ENCODE measurements around the gene DNM3. TPM values are rescaled to one million over a fixed set of nuclear protein-coding genes. Genes with fewer than 3 reads are reported as not detected.

DNM3 gene
- polyA plus RNA-seq, 1 of the 3 experiments (the other 2 are of a cell fraction), result 0.43 TPM

- TF ChIP-seq CTCF (IDR thresholded peaks at IDR 0.05) (no peak), TCF12 (IDR thresholded peaks at IDR 0.05) (no peak)
These were observed 297.9 kb downstream of the DNM3 start (continued) for GRCh38 chr1:172139196-172139595.

GRCh38 chr1:172140072-172140471, 298.8 kb downstream of the DNM3 start:
- H3K79me2 ChIP-seq (ENCODE audit: insufficient read depth), result peaks cover 55% of the 10 kb centered on the region
- no peaks in the 10 kb centered on the region for H3K9me2 ChIP-seq
- H3K27ac ChIP-seq (ENCODE audit: low read depth in 2 of 2, low read length in 1 of 2), result peak overlapping the region; percentile 97 to 99
- no peaks in the 10 kb centered on the region for H3K27me3 ChIP-seq (ENCODE audit: insufficient read depth)
- H3K4me1 ChIP-seq (ENCODE audit: control insufficient read depth in 1 of 2, insufficient read depth in 2 of 2, low read depth in 1 of 2, low read length in 1 of 2), result peaks cover 9 to 29% of the 10 kb centered on the region in 2 experiments; a peak in 3 of 4 replicates
- peak overlapping the region; percentile 70 for H3K4me2 ChIP-seq
- peaks cover 74% of the 10 kb centered on the region for H3F3A ChIP-seq (replicated peaks; ENCODE audit: insufficient read depth)
- peak overlapping the region; percentile 85; the same call in 1 of the 2 replicates for H3K9ac ChIP-seq
- no peaks in the 10 kb centered on the region for H3K9me3 ChIP-seq
- 73% methylated on average over 3 of the region's 3 CpGs for WGBS (ENCODE audit: low lambda C conversion rate)
- H2AFZ ChIP-seq (ENCODE audit: low read depth), result no peak overlapping the region
- TF ChIP-seq CTCF (IDR thresholded peaks at IDR 0.05) (no peak), RXRA (IDR thresholded peaks at IDR 0.05; ENCODE audit: borderline replicate concordance, low read depth) (no peak), CHD2 (IDR thresholded peaks at IDR 0.05; ENCODE audit: low read length, partially characterized antibody) (no peak), EP300 (IDR thresholded peaks at IDR 0.05; ENCODE audit: borderline replicate concordance in 1 of 2, low read depth in 1 of 2, low read length in 1 of 2) (no peak), SMC3 (IDR thresholded peaks at IDR 0.05; ENCODE audit: low read depth, low read length) (no peak), TEAD4 (IDR thresholded peaks at IDR 0.05; ENCODE audit: borderline replicate concordance, insufficient read depth) (no peak), NRF1 (IDR thresholded peaks at IDR 0.05; ENCODE audit: low read depth, low read length) (no peak), RFX5 (IDR thresholded peaks at IDR 0.05; ENCODE audit: low read length) (no peak), GATA2 (CRISPR knock-in tag; IDR thresholded peaks at IDR 0.05) (no peak), USF2 (IDR thresholded peaks at IDR 0.05; ENCODE audit: borderline replicate concordance, low read depth, low read length) (no peak), TAF1 (IDR thresholded peaks at IDR 0.05; ENCODE audit: borderline replicate concordance, low read depth, low read length) (no peak), ELF1 (IDR thresholded peaks at IDR 0.05) (no peak), RCOR1 (IDR thresholded peaks at IDR 0.05; ENCODE audit: low read length) (no peak), REST (IDR thresholded peaks at IDR 0.05; ENCODE audit: low read depth, low read length) (no peak), PBX3 (IDR thresholded peaks at IDR 0.05) (no peak), SIN3A (IDR thresholded peaks at IDR 0.05; ENCODE audit: borderline replicate concordance, low read depth, low read length) (no peak), IRF3 (IDR thresholded peaks at IDR 0.05; ENCODE audit: low read depth, low read length) (no peak)
- peaks cover 41 to 50% of the 10 kb centered on the region in 2 experiments for H3K36me3 ChIP-seq (replicated peaks in 1 of 2; ENCODE audit: control insufficient read depth in 1 of 2, insufficient read depth in 2 of 2, low read length in 1 of 2)
- DNase-seq, result no peak
- ChIA-PET POLR2A (no interaction called here), CTCF (no interaction called here)
- no peaks in the 10 kb centered on the region; the same call in 1 of the 2 replicates for H4K20me1 ChIP-seq (ENCODE audit: insufficient read depth)
- H3K4me3 ChIP-seq (ENCODE audit: low read depth in 2 of 2, low read length in 1 of 2), result peak overlapping the region; percentile 74 to 93
